HL-60 (cell line): ENCODE results near the gene CDH3.

ENCODE experiments used
- CTCF ChIP-seq: IDR thresholded peaks from one replicate; pipeline ENCODE4 v1.5.1; 2011; ENCODE audit warnings: low read length, control low read depth, inconsistent platforms; ENCODE audit not compliant: insufficient read depth
- POLR2AphosphoS5 ChIP-seq: IDR thresholded peaks from 2 replicates; pipeline ENCODE4 v1.6.1; 2012; ENCODE audit warnings: low read depth
- TF ChIP-seq, protein P1 (sequence below): IDR thresholded peaks from 2 replicates; pipeline ENCODE4 v1.6.1; 2012; ENCODE audit warnings: low read depth; ENCODE audit not compliant: insufficient replicate concordance

- TF ChIP-seq CTCF = no peak
- TF ChIP-seq, protein P1, sequence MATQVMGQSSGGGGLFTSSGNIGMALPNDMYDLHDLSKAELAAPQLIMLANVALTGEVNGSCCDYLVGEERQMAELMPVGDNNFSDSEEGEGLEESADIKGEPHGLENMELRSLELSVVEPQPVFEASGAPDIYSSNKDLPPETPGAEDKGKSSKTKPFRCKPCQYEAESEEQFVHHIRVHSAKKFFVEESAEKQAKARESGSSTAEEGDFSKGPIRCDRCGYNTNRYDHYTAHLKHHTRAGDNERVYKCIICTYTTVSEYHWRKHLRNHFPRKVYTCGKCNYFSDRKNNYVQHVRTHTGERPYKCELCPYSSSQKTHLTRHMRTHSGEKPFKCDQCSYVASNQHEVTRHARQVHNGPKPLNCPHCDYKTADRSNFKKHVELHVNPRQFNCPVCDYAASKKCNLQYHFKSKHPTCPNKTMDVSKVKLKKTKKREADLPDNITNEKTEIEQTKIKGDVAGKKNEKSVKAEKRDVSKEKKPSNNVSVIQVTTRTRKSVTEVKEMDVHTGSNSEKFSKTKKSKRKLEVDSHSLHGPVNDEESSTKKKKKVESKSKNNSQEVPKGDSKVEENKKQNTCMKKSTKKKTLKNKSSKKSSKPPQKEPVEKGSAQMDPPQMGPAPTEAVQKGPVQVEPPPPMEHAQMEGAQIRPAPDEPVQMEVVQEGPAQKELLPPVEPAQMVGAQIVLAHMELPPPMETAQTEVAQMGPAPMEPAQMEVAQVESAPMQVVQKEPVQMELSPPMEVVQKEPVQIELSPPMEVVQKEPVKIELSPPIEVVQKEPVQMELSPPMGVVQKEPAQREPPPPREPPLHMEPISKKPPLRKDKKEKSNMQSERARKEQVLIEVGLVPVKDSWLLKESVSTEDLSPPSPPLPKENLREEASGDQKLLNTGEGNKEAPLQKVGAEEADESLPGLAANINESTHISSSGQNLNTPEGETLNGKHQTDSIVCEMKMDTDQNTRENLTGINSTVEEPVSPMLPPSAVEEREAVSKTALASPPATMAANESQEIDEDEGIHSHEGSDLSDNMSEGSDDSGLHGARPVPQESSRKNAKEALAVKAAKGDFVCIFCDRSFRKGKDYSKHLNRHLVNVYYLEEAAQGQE = no peak
- TF ChIP-seq POLR2AphosphoS5 = no peak
Observed at GRCh38 chr16:68664297-68664696, 19.2 kb downstream of the CDH3 start.
